Ishikawa (cell line): ENCODE data around the gene DOCK2.

Experiments
- CEBPB ChIP-seq: IDR thresholded peaks from 2 replicates; pipeline ENCODE4 v1.6.1; 2012
- CREB1 ChIP-seq: IDR thresholded peaks from 2 replicates; pipeline ENCODE4 v1.6.1; 2012; ENCODE audit warnings: low read depth
- EGR1 ChIP-seq: IDR thresholded peaks from 2 replicates; pipeline ENCODE4 v1.6.1; 2012
- EP300 ChIP-seq: IDR thresholded peaks from 2 replicates; pipeline ENCODE4 v1.6.1; 2012; ENCODE audit warnings: borderline replicate concordance
- FOXM1 ChIP-seq: IDR thresholded peaks from 2 replicates; pipeline ENCODE4 v1.6.1; 2012; ENCODE audit warnings: low read depth, borderline replicate concordance
- NFIC ChIP-seq: IDR thresholded peaks from 2 replicates; pipeline ENCODE4 v1.6.1; 2012
- REST ChIP-seq: IDR thresholded peaks from 2 replicates; pipeline ENCODE4 v1.6.1; 2012; ENCODE audit warnings: low read depth, mild to moderate bottlenecking
- TAF1 ChIP-seq: IDR thresholded peaks from 2 replicates; pipeline ENCODE4 v1.6.1; 2012; ENCODE audit warnings: low read depth, mild to moderate bottlenecking
- TCF12 ChIP-seq: IDR thresholded peaks from 2 replicates; pipeline ENCODE4 v1.6.1; 2012; ENCODE audit warnings: low read depth
- TEAD4 ChIP-seq: IDR thresholded peaks from 2 replicates; pipeline ENCODE4 v1.6.1; 2012
- USF1 ChIP-seq: IDR thresholded peaks from 2 replicates; pipeline ENCODE4 v1.6.1; 2012
- YY1 ChIP-seq: IDR thresholded peaks from 2 replicates; pipeline ENCODE4 v1.6.1; 2012; ENCODE audit warnings: low read depth
- ZBTB7A ChIP-seq: IDR thresholded peaks from 2 replicates; pipeline ENCODE4 v1.6.1; 2012; ENCODE audit warnings: low read depth

- no peak for TF ChIP-seq TEAD4
- TF ChIP-seq ZBTB7A: no peak
- no peak for TF ChIP-seq CEBPB
- no peak for TF ChIP-seq TCF12
- no peak for TF ChIP-seq TAF1
- no peak for TF ChIP-seq EP300
- TF ChIP-seq NFIC: no peak
- no peak for TF ChIP-seq EGR1
- no peak for TF ChIP-seq REST
- TF ChIP-seq CREB1: no peak
- no peak for TF ChIP-seq YY1
- no peak for TF ChIP-seq USF1
- no peak for TF ChIP-seq FOXM1
These were observed 494.2 kb downstream of the DOCK2 start for GRCh38 chr5:170131235-170131634.
